GM21423 (cell line): Measurements from ENCODE around the gene CCDC3.

Experiments used
- ATAC-seq: cut with Tn5 transposase; IDR thresholded peaks from one replicate; pipeline ENCODE4 v1.9.1; 2021; ENCODE audit warnings: mild to moderate bottlenecking, moderate library complexity; ENCODE audit not compliant: unreplicated experiment

CCDC3 gene

DNA sequence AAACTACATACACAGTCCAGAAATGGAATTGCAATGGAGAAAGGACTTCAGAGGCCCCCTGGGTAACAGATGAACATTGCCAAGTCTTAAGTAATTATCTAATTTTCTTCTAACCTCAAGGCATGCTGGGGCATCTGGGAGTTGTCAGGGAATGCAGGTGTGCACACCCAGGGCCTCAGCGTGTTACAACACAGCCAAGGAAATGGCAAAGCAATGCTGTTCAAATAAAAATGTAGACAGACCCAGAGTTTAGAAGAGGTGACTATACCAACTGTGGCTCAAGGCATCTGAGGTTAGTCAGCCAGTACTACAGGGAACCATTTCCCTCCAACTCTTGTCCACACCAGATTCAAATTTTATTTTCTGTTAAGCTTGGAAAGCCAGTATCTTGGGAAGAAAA is 73.6 kb downstream of the CCDC3 start:
- ATAC-seq: no peak

DNA sequence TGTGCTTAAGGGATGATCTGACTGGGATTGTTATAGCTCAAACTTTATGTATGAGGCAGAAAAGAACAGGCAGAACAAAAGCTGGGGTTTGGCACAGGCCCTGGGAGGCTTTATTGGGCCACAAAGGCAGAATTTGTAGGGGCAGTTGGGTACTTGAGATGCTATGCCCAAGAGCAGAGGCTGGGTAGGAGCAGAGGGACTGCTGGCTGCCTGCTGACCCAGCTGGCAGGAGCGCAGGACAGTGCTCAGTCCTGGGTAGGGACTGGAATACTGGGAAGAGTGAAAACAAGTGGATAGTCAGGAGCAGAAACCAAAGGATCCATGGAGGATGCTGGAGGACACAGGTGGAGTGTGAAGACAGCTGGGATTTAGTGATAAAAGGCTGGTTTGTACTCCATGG is 75.7 kb downstream of the CCDC3 start:
- no peak for ATAC-seq

DNA sequence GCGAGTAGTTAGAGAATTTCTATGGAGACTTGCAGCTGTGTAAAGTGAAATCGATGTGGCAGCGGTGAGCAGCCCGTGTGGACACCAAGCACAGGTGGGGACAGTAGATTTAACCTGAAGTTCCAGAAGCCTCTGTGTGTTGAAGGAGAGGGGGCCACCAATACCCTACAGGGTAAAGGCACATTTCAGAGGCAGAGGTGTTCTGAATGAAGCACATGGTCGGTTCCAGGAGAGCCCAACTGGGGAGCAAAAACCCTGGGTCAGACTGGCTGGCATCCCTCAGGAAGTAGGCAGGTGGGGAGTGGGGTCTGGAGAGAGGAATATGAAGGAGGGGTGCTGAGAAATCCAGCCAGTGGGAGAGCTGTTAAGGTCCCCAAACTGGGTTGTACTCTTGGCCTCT is 76.6 kb downstream of the CCDC3 start:
- ATAC-seq: no peak

DNA sequence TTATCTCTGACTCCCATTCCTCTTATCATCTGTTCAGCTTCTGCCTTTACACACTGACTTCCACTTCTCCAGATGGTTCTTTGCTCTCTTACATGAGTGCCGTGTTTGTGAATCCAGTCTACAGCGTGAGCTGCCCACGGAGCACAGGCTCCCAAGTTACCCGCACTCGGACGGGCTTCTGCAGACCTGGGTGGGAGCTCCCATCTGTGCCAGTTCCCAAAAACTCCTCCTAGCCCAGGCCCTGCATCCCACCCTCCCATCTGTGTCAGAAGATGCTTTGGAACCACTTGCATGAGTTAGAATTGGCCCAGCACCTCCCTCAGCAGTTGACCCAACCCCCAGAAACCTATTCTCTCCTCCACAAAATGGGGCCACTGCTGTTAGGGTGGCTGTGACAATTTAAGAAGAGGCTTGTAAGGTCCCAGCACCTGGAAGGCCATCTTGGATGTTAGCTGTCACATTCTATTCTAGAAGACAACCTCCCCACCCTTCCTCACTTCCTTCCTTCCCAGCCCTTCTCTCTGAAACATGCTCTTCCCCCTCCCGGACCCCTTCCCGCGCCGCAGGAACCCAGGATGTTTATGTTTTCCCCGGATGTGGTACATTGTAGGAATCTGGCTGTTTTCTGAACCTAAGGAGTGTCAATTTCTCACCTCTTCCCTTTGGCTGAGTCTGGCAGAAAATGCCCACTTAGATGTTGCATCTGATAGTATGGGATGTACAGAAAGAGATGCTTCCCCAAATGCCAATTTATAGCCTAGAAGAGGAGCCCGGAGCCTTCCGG is 79.2 kb downstream of the CCDC3 start:
- ATAC-seq: no peak

DNA sequence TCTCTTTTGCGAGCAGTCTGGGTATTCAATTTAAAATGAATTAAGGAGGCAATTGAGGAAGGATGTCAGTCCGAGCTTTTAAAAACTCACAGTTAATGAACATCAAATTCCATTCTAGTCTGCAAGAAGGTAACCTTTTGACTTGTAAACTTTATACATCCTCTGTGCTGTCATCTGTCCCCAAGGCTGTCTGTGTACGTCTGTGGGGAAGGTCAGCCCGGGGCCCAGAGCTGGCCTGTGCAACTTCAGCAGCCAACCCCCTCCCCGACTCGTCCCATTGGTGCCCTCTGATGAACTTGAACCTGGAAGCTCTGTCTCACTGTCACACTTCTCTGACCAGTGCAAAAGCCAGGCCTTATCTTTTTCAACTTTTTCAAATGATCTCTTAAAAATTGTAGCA is 80.3 kb downstream of the CCDC3 start:
- ATAC-seq: no peak

DNA sequence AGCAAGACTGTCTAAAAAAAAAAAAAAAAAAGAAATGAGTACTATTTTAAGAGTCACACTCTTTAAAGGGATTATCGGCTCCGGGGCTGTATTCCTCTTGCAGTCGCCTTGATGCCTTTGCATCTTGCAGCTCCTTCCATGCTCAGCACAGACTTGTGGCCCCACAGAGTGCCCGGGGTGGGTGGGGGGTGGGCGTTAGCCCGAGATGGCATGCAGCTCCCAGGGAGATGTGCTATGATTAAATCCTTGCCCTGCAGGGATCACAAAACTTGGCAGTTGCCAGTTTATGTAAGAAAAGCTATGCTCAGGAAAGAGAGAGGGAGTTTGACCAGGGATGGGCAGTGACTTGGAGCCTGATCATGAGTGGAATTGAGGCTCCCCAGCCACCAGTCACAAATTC is 81.9 kb downstream of the CCDC3 start:
- no peak for ATAC-seq

DNA sequence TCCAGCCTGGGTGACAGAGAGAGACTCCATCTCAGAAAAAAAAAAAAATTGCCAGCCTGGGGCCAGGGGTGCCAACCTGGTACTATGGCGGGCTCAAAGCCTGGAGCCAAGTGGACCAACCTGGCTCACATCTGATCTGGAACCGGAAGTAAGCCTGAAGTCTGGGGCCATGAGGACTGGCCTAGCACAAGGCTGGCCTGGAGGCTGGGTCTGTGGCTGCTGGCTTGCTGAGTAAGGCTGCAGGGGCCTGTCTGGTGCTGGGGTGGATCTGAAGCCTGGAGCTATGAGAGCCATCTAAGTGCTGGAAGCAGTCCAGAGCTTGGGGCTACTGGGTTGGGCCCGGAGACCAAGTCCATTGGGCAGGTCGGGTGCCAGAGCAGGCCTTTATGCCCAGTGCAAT is 84.9 kb downstream of the CCDC3 start:
- no peak for ATAC-seq

DNA sequence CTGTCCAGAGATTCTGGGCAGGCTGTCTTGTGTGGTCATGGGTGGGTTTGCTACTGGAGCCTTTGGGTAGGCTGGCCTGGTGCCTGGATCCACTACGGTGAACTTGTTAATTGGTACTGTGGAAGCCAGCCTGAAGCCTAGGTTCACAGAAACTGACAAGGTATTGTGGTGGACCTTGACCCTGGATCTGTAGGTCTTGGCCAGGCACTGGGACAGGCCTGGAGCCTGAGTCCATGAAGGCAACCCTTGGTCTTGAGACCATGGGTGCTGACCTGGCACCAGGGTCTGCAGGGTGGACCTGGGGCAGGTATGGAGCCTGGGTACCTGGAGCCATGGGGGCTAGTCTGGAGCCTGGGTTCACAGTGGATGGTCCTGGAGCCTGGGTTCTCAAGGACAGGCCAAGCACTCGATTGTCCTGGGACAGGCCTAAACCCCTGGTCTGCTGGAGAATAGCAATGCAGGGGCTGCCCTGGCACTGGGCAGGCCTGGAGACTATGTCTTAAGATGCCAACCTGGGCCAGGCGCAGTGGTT is 85.8 kb downstream of the CCDC3 start:
- no peak for ATAC-seq

DNA sequence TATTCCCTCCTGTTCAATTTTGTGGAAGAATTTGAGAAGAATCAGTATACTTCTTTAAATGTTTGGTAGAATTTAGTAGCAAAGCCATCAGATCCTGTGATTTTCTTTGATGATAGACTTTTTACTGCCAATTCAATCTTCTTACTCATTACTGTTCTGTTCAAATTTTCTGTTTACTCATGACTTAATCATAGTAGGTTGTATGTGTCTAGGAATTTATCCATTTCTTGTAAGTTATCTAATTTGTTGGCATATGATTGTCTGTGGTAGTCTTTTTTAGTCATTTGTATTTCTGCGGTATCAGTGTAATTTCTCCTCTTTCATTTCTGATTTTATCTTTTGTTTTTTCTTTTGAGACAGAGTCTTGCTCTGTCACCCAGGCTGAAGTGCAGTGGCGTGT is 87.4 kb downstream of the CCDC3 start:
- no peak for ATAC-seq

DNA sequence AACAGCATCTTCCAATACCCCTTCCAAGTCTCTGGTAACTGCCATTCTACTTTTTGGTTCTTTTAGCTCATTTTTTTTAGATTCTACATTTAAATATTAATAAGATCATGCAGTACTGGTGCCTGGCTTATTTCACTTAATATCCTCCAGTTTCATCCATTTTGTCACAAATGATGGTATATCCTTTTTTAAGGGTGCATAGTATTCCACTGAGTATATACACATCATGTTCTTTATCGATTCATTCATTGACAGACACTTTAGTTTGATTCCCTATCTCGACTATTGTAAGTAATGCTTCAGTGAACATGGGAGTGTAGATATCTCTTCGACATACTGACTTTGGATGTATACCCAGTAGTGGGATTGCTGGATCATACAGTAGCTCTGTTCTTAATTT is 89.7 kb downstream of the CCDC3 start:
- no peak for ATAC-seq

DNA sequence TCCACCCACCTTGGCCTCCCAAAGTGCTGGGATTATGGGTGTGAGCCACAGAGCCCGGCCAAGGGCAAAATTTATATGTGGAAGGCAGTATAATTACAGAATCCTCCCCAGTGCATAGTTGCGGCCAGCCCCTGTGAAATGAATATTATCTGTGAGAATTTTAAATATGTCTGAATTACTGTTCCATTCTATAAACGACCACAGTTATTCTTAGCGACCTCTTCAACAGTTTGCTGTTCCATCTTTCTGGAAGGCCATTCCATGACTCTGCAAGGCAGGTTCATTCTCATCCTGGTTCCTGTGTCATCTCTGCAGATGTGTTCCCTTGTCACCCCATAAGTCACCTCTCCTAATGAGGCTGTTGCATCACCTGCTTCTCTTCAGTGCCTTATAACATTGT is 90.7 kb downstream of the CCDC3 start:
- no peak for ATAC-seq

DNA sequence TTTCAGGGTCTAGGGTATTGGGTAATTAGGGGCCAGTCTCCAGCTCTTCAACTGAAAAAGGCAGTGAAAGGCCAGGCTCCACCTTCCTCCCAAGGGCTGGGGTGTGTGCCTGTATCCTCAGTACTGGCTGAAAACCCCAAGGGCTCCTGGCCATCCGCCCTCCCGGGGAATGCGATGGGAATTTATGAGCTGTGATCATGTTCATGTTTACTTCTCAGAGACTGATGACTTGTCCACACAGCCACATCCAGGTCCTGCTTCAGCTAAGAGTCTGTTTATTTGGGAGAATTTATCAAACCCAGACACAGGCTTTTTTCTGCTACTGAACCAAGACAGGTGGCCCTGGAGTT is 91.7 kb downstream of the CCDC3 start:
- no peak for ATAC-seq

DNA sequence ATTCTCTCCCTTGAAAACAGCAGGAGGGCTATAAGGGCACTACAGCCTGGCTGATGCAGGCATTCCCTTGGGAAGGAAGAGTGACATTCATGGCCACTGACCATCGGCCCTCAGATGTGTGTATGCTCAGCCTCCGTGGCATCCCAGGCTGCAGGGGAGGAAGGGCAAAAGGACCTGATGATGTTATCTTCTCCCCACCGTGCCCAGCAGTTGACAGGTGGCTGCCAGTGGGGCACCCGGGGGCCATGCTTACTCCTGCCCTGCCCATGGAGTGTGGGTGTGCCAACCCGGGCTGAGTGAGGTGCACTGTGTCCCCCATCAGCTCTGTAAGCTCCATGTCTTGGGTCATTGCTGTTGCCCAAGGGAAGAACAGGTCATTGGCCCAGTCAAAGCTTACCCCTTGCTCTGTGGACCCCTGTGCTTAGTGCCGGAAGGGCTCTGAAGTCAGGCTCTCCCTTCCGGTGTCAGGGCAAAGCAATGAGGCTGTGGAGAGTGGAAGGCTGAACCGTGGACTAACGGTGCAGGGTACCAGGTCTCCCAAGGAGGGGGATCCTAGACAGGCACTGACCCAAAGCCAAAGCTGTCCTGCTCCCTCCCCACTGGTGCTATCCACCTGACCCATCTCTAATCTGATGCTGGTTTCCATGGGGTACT is 92.2 kb downstream of the CCDC3 start:
- ATAC-seq: no peak

DNA sequence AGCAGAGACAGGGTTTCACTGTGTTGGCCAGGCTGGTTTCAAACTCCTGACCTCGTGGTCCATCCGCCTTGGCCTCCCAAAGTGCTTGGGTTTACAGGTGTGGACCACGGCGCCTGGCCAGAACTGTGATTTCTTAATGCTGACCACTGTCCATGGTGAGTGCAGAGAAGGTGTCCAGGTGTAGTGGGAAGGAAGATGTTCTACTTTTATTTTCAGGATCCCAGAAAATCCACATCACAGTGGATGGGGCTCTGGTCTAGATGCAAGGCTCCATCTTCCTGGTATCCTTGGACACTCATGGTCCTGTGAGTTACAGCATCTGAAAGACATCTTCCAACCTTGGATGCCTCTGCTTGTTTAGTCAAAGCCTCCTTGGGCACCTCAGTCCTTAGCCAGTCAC is 92.7 kb downstream of the CCDC3 start:
- ATAC-seq: no peak

DNA sequence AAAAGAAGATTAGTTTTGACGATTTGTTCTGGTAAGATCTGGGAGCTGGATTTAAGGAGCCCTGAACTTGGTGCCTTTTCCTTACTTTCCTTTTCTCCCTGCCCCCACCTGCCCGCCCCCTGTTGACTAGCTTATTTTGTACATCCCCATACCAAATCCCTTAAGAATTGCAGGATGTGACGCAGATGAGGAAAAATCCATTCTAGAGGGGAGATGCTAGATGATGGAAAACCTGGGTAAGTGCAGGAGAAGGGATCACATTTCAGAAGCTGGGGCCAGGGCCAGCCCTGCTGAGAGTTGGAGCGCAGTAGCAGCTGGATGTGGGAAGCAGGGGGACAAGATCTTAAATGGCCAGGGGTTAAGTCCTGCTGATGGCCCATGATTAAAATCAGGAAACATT is 93.9 kb downstream of the CCDC3 start:
- ATAC-seq: no peak

DNA sequence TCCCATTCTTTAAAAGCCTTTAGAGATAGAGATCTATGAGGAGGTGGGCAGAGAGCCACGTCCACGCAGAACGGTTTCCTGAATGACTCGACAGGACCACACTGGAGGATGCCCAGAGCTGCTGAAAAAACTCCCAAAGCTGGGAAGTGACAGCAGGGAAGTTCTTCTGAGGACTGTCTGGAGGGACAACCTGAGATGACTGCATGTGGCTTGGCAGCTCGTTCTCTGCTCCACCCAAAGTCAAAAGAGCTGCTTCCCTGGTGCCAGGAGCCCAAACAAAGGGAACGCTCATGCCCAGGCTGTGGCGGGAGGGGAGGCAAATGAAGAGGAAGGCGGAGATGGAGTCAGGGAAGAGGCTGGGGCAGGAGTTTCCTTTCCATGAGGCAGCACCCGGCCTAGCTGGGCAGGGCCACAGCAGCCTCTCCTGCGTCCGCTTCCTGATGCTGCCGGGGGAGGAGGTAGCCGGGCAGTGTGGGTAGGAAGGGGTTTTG is 95.4 kb downstream of the CCDC3 start:
- ATAC-seq: no peak

DNA sequence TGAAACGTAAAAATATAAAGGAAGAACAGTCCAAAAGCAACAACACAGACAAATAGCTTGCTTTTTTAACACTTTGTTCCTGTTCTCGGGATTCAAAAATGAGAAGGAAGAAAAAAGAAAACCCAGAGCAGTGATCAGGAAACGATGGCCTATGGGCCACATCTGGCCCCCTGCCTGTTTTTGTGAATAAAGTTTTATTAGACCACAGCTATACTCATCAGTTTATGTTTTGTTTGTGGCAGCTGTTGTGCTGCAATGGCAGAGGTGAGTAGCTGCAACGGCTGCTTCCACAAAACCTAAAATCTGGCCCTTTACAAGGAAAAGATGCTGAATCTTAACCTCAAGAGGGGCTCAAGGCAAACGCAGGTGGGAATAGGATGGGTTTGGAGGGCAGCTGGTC is 96.4 kb downstream of the CCDC3 start:
- ATAC-seq: no peak

DNA sequence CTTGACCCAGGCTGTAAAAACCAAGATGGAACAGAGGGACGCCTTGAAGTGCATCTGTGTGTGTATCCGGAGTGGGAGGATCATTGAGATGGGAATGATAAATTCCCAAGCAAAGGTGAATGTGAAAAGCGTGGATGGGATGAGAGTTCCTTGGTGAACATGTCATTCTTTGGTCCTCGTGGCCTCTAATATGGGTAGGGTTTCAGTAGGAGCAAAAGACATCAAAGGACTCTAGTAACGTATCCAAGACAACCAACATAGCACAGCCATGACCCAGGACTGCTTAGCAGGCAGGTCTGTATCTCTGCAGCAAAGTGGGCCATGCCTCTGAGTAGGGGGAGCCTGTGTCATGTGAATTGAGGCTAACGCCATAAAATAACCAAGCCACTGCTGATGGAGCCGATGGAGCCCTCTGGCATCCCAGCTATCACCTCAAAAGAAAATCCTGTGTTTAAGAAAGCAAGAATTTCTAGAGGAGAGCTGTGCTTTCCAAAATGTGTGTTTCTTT is 98.6 kb downstream of the CCDC3 start:
- ATAC-seq: no peak

DNA sequence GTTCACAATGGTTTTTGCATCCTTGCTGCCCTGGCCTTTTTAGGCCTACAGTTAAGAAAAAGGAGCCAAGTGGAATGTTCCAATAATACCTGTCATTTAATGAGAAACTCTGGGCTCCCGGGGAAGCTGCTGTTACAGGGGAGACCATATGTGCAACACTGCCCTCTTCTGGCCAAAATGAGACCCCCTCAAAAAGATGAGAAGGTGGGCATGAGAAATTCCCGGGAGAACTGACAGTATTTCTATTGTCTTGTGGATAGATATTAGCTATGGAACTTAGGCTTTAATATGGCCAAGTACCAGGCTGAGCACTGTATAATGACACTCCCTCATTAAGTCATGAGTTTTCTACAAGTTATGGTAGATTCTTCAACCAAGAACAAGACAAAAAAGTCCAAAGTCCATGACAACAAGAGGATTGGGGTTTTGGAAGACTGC is 99.4 kb downstream of the CCDC3 start:
- no peak for ATAC-seq

DNA sequence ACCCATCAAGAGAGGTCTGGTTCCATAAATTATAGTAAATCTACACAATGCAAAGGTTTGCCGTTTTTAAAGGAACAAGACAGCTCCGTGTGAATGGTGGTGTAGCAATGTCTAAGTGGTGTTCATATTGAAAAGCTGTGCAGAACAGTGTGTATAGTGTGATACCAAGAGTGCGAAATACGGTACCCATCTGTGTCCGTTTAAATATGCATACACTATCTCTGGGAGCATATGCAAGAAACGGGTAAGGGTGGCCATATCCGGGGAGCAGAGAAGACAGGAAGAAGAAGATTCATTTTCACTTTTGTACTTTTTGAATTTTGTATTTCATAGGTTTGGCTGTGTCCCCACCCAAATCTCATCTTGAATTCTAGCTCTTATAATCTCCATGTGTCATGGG is 102.0 kb downstream of the CCDC3 start:
- no peak for ATAC-seq

DNA sequence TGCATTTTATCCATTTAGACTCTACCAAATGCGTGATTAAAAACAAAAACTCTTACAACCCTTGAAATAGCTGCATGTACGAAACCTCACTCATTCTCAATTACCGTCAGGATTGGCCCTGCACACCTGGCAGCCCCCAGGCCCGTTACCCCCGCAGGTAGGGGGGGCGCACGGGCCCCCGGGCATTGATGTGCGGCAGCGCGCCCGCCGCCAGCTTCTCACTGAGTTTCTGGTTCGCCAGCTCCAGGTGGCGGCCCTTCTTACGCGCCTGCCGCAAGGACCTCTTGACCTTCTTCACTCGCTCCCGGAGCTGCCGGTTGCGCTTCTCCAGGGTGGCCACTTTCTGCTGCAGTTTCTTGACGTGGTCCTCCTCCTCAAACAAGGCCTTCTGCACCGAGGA is 103.2 kb downstream of the CCDC3 start:
- ATAC-seq: no peak

DNA sequence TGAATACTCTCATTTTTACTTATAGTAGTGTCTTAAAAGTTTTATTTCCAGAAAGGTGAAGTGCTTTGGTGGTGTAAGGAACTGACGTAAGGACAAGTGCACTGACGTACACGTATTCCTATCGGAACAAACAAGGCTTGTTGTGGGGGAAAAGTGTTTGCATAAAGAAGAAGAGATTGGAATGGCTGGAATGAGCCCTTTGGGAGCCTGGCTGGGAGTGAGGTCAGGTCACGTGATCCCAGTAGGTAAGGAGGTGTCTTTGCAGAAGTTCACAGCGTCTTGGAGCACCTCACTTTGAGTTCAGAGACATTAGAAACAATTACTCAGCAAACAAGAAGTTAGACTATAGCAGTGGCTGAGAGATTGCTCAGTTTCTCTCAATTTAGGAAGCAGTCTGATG is 104.2 kb downstream of the CCDC3 start:
- ATAC-seq: no peak
